Ectodermal cell (in vitro differentiated cells): ENCODE data around the gene TM6SF1.
"Not testable (repeated sequence)": the region's sequence is repeated elsewhere in the genome, so short reads cannot be mapped to it uniquely, and the experiment has no call there.

Source experiments
- H3K27ac ChIP-seq: 2 replicates; pipeline ENCODE4 v1.7.0; 2013; ENCODE audit warnings: mild to moderate bottlenecking, low read depth, low read length; ENCODE audit not compliant: insufficient read depth, poor library complexity, severe bottlenecking
- H3K27me3 ChIP-seq: 2 replicates; pipeline ENCODE4 v1.7.0; 2013; ENCODE audit warnings: mild to moderate bottlenecking, low read length; ENCODE audit not compliant: insufficient read depth, control insufficient read depth, poor library complexity, severe bottlenecking
- H3K36me3 ChIP-seq: one replicate; pipeline ENCODE4 v1.7.0; 2013; ENCODE audit warnings: low read length; ENCODE audit not compliant: control insufficient read depth, insufficient read depth
- H3K4me1 ChIP-seq: one replicate; pipeline ENCODE4 v1.7.0; 2013; ENCODE audit warnings: low read length; ENCODE audit not compliant: control insufficient read depth, insufficient read depth
- H3K4me3 ChIP-seq: 2 replicates; pipeline ENCODE4 v1.7.0; 2013; ENCODE audit warnings: low read depth, low read length, control low read depth; ENCODE audit not compliant: insufficient read depth
- H3K9me3 ChIP-seq: 2 replicates; pipeline ENCODE4 v1.7.0; 2013; ENCODE audit warnings: mild to moderate bottlenecking, low read length, moderate library complexity; ENCODE audit not compliant: control insufficient read depth
- WGBS, 2 experiments: methylation state at CpG; one replicate each; pipeline ENCODE4 v1.1.7; 2013; ENCODE audit warnings: missing lambda C conversion rate in 2 of 2; 5-methylcytosine and 5-hydroxymethylcytosine counted together

TM6SF1 gene

DNA sequence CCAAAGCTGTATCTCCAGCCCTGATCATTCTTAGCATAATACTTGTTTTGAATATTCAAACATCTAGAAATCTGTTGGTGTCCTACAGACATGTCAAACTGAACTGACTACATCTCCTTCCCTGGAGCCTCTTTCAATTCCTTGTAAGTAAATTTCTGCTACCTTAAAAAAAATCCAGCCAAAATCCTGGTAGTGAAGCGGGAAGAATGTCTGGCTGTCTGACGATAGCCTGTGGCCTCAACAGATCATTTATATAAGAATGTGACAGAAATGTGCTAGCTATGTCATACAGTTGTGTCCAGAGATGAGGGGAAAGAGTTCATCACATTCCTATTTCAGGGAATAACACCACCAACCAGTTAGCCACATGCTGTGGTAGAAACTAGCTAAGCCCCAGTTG lies 18.6 kb upstream of the TM6SF1 start:
- Histone ChIP-seq H3K4me1 (no peaks in the 10 kb centered on the region), H3K27me3 (no peaks in the 10 kb centered on the region), H3K27ac (no peak overlapping the region), H3K9me3 (no peaks in the 10 kb centered on the region), H3K36me3 (no peaks in the 10 kb centered on the region), H3K4me3 (no peak overlapping the region)
- 95 to 100% methylated on average over 1 to 2 of the region's 2 CpGs for WGBS, 2 experiments

DNA sequence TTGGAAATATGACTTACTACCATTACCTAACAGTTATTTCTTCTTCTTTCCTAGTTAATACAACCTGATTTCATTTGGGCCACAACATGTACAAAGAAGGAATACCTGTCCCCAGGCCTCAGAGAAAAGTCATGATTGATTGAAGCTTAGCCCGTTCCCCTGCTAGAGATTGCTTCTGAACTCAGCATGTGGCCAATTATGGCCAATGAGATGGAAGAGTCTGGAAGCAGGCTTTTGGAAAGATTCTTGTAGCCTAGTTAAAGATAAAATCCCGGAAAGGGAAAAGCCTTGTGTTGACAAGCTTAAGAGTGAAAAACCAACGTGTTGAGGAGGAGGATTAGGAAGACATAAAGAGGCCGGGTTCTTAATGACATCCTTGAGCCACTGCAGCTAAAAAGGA lies 17.0 kb upstream of the TM6SF1 start:
- Histone ChIP-seq H3K4me1 (no peaks in the 10 kb centered on the region), H3K4me3 (no peak overlapping the region), H3K27ac (no peak overlapping the region), H3K9me3 (no peaks in the 10 kb centered on the region), H3K27me3 (no peaks in the 10 kb centered on the region), H3K36me3 (no peaks in the 10 kb centered on the region)
- 53 to 54% methylated on average over 4 of the region's 4 CpGs for WGBS, 2 experiments

DNA sequence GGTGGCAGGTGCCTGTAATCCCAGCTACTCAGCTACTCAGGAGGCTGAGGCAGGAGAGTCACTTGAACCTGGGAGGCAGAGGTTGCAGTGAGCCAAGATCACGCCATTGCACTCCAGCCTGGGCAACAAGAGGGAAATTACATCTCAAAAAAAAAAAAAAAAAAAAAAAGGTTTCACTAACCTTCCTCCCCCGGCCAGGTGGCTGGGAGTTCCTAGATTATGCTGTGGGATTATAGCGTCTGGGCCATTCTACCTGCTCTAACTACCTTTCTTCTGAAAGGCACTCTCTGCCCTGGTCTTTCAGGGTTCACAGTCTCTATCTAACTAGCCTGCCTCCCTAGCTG lies 15.5 kb upstream of the TM6SF1 start:
- not testable (repeated sequence) for H3K27me3 ChIP-seq, H3K4me1 ChIP-seq, H3K4me3 ChIP-seq, H3K27ac ChIP-seq, H3K36me3 ChIP-seq, H3K9me3 ChIP-seq
- WGBS, 2 experiments, result 87 to 90% methylated on average over 2 to 3 of the region's 3 CpGs

DNA sequence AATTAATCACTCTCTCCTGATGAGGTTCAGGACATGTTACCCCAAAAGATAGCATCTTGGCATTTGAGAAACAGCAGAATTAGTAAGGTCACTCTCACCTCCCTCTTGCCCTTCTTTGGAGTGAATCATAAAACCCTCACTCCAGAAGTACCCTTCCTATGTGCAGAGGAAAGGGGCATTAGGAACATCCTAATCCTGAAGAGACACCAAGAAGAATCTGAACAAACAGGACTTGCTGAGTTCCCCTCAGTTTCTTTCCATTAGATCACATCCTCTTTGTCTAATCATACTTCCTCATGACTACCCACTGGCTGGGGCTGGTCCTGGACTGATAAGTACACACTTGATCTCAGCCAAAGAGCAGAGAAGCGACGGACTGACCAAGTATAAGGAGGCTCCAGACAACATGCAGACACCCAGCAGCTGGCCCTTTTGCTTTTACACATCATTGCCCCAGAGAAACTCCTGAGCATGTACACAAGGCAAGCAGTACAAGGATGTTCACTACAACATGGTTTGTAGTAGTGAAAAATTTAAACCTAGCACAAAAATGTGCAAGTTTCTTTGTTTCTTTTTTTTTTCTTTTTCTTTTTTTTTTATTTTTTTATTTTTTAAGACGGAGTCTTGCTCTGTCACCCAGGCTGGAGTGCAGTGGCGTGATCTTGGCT lies 15.0 kb upstream of the TM6SF1 start:
- no peaks in the 10 kb centered on the region for H3K27me3 ChIP-seq
- H3K9me3 ChIP-seq, result no peaks in the 10 kb centered on the region
- no peak overlapping the region for H3K4me3 ChIP-seq
- H3K36me3 ChIP-seq, result no peaks in the 10 kb centered on the region
- 96 to 98% methylated on average over 3 to 4 of the region's 4 CpGs for WGBS, 2 experiments
- H3K27ac ChIP-seq, result no peak overlapping the region
- H3K4me1 ChIP-seq, result no peaks in the 10 kb centered on the region

DNA sequence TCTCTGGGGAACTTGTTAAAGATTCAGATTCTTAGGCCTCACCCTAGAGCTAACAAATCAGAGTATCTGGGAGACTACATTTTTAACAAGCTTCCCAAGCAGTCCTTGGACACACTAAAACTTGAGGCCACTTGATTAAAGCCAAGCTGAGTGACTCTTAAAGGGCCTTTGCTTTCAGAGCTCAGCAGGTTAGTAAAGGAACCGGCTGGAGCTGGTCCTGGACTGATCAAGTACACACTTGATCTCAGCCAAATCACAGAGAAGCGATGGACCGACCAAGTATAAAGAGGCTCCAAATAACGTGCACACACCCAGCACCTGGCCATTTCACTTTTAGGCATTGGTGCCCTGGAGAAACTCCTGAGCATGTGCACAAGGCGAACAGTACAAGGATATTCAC lies 12.9 kb upstream of the TM6SF1 start:
- Histone ChIP-seq H3K4me1 (no peaks in the 10 kb centered on the region), H3K27ac (no peak overlapping the region), H3K9me3 (no peaks in the 10 kb centered on the region), H3K27me3 (no peaks in the 10 kb centered on the region), H3K36me3 (no peaks in the 10 kb centered on the region), H3K4me3 (no peak overlapping the region)
- 89 to 90% methylated on average over 5 of the region's 5 CpGs for WGBS, 2 experiments

DNA sequence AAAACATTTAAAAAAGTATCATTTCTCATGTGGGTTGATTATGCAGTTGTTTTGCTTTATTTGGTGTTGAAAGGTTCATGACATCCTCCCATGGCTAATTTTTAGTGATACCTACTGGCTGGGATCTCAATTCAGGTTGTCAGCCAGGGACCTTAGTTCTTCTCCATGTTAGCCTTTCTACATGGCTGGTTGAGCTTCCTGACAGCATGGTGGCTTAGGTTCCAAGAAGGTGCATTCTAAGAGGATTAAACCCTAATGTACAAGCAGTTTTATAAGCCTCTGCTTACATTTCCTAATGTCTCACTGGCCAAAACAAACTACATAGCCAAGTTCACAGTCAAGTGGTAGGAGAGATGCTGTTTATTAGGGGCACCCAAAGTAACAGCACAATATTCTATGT lies 9.4 kb upstream of the TM6SF1 start:
- Histone ChIP-seq H3K4me1 (no peaks in the 10 kb centered on the region), H3K4me3 (no peak overlapping the region), H3K36me3 (no peaks in the 10 kb centered on the region), H3K9me3 (no peaks in the 10 kb centered on the region), H3K27ac (no peak overlapping the region), H3K27me3 (no peaks in the 10 kb centered on the region)

DNA sequence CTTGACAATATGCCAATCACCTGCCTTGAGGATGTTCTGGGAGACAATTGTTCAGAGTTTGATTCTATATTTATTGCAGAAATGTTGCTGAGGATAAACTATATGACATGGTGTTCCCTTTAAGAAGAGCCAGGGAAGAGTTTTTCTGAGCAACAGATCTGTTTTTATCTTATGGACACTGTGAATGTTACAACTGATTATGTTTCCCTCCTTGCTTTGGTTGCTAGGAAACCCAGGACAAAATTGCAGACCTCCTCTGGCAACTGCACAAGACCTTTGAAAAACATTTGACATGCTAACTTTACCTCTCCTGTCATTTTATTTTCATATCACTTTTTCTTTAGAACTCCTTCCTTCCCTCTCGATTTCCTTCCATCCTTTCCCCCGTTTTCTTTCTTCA lies 8.2 kb upstream of the TM6SF1 start:
- Histone ChIP-seq H3K4me1 (no peaks in the 10 kb centered on the region), H3K27ac (no peak overlapping the region), H3K36me3 (no peaks in the 10 kb centered on the region), H3K4me3 (no peak overlapping the region), H3K27me3 (no peaks in the 10 kb centered on the region), H3K9me3 (no peaks in the 10 kb centered on the region)
- WGBS, 2 experiments, result 90 to 91% methylated on average over 2 of the region's 2 CpGs

DNA sequence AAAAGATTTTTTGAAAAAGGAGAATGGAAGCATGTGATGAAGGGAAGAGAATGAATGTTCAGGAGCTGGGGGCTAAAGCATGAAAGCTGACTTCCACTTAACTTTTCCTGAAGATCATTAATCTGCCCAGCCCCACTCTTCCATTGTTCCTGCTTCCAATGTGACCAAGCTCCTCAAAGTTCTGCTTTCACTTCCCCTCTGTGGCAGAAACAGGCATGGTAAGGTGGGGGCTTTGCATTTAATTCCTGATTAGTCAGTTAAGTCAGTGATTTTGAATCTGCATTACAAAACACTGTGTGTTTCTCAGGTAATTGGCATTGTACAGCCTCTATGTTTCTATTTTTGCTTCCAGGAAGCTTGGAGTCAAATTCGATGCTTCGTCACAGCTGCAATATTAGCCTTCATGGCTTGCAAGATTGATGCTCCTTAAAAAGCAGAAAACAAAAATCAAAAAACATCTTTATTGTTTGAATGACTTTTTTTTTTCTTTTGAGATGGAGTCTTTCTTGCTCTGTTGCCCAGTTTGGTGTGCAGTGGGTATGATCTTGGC lies 7.3 kb upstream of the TM6SF1 start:
- no peaks in the 10 kb centered on the region for H3K36me3 ChIP-seq
- 95 to 100% methylated on average over 2 of the region's 2 CpGs for WGBS, 2 experiments
- no peaks in the 10 kb centered on the region for H3K27me3 ChIP-seq
- H3K4me3 ChIP-seq, result no peak overlapping the region
- H3K27ac ChIP-seq, result no peak overlapping the region
- no peaks in the 10 kb centered on the region for H3K4me1 ChIP-seq
- H3K9me3 ChIP-seq, result no peaks in the 10 kb centered on the region

DNA sequence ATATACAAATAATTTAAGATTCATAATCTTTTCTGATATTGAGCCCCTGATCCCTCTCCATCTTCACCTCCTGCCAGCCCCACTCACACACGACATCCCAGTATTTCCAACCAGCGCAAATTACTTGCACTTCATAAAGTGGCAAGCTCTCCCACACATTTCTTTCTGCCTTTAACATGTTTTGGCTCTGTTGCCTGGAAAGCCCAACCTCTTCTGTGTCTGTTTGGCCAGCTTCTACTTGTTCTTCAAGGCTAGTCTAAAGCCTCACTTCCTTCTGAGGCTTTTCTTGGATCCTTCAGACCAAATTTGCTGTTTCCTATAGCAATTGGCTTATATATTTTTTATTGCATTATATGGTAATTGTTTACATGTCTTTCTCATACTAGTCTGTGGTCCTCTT lies 5.1 kb upstream of the TM6SF1 start:
- Histone ChIP-seq H3K27ac (no peak overlapping the region), H3K36me3 (no peaks in the 10 kb centered on the region), H3K4me3 (no peak overlapping the region), H3K4me1 (no peaks in the 10 kb centered on the region), H3K9me3 (no peaks in the 10 kb centered on the region), H3K27me3 (peaks cover 11% of the 10 kb centered on the region)
- 90 to 94% methylated on average over 2 of the region's 2 CpGs for WGBS, 2 experiments

DNA sequence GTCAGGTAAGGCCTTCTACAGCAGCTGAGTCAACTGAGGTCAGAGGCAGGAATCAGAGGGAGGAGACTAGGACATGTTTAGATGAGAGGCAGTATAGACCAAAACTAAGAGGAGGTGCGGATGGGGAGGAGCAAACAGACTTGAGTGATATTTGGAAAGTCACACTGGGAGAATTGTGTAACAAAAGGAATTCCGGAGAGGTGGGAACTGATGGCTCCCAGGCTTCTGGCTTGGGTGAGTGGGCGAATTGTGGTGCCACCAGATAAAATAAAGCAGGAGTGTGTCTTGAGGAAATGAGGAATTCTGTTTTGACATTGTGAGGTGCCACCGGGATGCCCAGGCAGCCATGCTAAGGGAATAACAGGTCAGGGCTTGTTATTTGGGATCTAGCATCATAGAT lies 3.3 kb upstream of the TM6SF1 start:
- Histone ChIP-seq H3K4me3 (no peak overlapping the region), H3K4me1 (no peaks in the 10 kb centered on the region), H3K27me3 (peaks cover 28% of the 10 kb centered on the region), H3K9me3 (no peaks in the 10 kb centered on the region), H3K36me3 (no peaks in the 10 kb centered on the region), H3K27ac (no peak overlapping the region)
- 93 to 94% methylated on average over 4 of the region's 4 CpGs for WGBS, 2 experiments

DNA sequence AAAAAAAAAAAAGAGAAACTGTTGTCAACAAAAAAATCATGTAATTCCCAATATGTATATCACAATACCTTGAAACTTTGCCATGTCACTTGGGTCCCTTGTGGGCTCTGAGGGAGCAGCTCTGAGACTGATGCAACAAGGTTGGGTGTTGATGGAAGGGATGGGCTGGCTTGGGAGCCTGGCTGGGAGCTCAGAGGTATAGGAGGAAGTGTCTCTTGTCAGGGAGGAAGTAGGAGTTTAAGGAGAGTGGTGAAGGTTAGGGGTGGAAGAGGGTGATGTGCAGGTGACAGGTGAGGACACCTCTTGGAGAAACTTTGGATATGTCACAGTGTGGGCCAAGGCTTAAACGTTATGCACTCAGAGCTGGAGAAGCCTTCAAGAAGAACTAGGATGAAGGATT lies 2.0 kb upstream of the TM6SF1 start:
- 79 to 89% methylated on average over 1 of the region's 1 CpG for WGBS, 2 experiments
- no peaks in the 10 kb centered on the region for H3K36me3 ChIP-seq
- no peaks in the 10 kb centered on the region for H3K4me1 ChIP-seq
- no peak overlapping the region for H3K4me3 ChIP-seq
- H3K9me3 ChIP-seq, result no peaks in the 10 kb centered on the region
- peaks cover 39% of the 10 kb centered on the region for H3K27me3 ChIP-seq
- H3K27ac ChIP-seq, result no peak overlapping the region
